Measurements from ENCODE around the gene FBXL22.
"Not testable (repeated sequence)": the region's sequence is repeated elsewhere in the genome, so short reads cannot be mapped to it uniquely, and the experiment has no call there.

Gene FBXL22

DNA sequence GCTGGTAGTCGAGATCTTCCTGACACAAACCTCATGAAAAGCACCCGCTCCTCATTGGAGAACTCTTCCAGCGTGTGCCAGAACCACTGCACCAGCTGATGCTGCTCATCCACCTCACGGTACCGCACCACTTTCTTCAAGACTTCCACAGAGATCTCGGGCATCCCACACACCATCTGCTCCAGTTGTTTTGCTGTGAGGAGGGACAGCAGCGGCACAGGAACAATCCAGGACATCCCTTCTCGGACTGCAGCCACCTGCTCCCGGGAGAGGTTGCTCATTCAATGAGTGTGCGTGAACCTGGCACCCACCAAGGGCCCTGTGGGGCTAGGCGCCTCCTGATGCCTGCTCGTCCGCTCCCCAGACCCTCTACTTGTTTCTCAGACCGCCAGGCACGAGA, 15.1 kb downstream of the FBXL22 start:
- DNase-seq: no peak

DNA sequence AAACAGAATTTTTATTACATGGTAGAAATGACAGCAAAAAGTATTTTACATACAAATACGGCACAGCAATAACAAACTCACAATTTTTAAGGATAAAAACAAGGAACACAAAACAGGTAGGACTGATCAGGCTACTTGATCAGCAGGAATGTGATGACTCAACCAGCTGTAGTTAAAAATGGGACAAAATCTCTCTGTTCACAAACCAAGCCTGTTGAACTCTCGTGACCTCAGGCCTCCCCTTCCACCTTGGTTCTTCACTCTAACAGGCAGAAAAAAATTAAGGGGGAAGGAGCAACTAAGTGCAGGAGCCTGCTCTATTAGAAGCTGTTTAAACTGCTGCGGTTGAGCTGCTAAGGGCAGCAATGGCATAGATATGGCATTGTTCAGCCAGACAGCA, 18.7 kb downstream of the FBXL22 start:
- no peak for DNase-seq

DNA sequence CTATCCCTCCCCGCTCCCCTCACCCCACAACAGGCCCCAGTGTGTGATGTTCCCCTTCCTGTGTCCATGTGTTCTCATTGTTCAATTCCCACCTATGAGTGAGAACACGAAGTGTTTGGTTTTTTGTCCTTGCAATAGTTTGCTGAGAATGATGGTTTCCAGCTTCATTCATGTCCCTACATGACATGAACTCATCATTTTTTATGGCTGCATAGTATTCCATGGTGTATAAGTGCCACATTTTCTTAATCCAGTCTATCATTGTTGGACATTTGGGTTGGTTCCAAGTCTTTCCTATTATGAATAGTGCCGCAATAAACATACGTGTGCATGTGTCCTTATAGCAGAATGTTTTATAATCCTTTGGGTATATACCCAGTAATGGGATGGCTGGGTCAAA, 20.0 kb downstream of the FBXL22 start:
- DNase-seq: not testable (repeated sequence)

DNA sequence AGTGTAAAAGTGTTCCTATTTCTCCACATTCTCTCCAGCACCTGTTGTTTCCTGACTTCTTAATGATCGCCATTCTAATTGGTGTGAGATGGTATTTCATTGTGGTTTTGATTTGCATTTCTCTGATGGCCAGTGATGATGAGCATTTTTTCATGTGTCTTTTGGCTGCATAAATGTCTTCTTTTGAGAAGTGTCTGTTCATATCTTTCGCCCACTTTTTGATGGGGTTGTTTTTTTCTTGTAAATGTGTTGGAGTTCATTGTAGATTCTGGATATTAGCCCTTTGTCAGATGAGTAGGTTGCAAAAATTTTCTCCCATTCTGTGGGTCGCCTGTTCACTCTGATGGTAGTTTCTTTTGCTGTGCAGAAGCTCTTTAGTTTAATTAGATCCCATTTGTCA, 20.4 kb downstream of the FBXL22 start:
- DNase-seq: not testable (repeated sequence)

DNA sequence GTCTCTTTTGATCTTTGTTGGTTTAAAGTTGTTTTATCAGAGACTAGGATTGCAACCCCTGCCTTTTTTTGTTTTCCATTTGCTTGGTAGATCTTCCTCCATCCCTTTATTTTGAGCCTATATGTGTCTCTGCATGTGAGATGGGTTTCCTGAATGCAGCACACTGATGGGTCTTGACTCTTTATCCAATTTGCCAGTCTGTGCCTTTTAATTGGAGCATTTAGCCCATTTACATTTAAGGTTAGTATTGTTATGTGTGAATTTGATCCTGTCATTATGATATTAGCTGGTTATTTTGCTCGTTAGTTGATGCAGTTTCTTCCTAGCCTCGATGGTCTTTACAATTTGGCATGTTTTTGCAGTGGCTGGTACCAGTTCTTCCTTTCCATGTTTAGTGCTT, 23.6 kb downstream of the FBXL22 start:
- not testable (repeated sequence) for DNase-seq

DNA sequence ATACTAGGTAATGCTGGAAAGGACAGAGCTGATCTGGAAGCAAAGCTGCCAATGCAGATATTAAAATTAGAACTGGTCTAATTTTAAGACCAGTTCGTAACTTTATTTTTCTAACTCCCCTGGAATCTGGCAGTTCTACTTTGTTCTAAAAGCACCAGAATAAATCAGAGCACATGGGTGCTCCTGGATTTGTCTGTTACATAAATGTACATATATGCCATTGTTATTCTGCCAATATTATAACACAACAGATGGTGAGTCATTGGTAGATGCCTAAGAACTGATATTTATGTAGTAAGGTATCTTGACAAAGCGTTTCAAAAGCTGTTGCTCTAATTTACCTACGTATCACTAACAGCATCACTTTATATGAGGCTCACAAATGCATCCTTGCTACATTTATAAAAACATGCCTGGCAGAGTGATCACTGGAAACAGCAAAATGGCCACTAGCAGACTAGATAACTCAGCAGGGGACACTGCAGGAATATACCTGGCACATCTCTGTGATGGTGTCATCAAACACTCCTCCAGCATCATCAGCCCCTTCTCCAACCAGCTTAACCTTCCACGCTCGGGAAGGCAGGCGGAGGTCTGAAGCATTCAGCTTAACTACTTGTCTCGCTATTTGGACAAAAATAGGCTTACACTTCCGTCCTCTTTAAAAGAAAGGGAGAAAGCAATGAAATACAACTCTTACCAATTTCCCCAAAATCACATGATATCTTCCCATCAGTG, 26.2 kb downstream of the FBXL22 start:
- DNase-seq: no peak

DNA sequence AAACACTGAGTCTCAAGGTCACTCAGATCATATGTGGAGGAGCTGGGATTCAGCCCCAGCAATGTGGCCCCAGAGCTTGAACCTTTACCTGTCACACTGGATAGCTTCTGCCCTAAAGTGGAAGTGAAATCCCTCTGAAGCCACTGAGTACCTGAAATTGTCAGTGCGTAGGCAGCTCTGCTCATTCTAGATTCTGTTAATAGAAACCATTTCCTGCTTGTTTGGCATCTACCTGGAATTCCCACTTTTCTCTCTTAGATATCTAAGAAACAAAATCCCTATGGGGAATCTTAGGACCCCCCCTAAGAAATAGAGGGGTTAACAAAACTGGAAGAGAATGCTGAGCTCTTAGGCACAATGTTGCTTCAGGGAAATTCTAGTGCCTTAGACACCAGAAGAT, 29.8 kb downstream of the FBXL22 start:
- no peak for DNase-seq

DNA sequence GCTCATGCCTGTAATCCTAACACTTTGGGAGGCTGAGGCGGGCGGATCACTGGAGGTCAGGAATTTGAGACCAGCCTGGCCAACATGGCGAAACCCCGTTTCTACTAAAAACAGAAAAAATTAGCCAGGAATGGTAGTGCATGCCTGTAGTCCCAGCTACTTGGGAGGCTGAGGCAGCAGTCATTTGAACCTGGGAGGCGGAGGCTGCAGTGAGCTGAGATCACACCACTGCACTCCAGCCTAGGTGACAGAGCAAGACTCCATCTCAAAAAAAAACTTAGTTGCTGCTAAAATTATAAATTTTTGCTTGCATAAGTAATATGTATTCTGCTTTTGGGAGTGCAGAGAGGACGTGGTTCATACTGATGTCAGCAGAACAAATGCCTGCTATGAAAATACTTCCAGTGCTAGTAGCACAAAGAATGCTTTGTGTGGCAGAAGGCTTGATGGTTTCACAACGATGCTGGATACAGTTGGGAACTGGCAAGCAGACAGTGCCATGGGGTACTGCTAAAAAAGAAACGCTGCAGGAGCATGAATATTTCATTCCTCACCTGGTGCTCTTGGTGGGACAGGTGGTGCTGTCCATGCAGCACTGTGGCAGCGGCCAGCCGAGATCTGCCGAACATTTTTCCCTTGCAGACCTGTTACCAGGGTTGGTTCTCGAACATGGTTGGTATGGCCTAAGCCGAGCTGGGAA, 31.1 kb downstream of the FBXL22 start:
- no peak for DNase-seq

DNA sequence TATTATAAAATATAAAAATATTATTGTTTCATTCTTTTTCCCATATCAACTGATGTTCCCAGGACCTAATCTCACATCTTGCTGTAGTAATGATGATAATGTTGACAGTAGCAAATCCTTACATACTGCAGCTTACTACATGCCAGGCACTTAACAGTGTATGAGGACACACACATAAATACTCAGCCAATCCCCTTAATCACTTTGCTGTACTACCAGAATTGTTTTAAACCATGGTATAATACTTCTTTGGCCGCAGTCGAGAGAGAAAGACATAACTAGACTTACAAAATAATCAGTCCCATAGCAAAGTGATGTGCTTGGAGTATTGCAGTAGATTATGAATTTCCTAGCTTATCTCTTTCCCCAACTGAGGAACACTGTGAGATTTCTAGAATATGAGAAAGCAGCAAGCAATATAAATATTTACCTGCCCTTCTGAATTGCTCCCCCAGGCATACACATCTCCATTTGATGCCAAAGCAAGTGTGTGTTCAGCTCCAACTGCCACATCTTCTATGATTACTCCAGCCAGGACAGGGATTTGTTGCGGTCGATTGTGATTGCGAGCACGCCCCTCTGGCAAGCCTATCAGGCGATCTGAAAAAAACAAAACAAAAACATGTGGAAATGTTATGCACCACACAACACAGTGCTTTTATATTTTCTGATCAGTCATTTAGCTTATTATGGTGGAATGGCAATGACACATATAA, 33.0 kb downstream of the FBXL22 start:
- DNase-seq: no peak

DNA sequence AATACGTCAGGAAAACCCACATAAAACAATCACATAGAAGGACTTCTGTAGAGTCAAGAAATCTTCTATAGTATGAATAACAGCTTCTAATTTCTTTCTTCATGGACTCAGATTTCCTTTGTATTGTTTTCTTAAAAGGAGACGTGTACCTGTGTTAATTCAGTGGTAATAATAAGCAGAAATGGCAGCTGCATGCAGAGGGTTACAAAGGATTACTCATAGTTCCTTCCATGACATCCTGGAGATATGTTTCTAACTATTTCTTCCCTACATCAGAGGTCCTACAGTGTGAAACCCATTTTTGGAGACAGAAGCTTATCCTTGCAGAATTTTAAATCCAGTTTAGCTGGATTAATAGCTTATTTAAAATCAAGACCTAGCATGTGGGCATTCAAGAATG, 36.1 kb downstream of the FBXL22 start:
- DNase-seq: no peak

DNA sequence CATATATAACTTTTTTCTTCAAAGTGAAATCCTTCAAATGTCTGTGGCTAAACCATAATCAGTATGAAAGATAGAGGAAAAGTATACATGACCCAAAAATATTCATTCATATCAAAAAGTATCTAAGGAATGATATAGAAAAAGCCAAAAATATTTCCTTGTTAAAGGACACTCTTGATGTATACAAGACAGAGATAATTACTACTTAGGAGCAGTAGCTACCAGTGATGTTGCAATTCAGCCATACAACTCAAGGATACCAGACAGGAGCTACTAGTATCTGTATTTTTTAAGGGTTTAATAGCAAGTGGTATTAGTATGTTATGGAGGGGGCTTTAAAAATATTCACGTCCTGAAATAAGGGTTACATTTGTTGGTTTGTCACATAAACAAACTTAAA, 37.0 kb downstream of the FBXL22 start:
- no peak for DNase-seq

DNA sequence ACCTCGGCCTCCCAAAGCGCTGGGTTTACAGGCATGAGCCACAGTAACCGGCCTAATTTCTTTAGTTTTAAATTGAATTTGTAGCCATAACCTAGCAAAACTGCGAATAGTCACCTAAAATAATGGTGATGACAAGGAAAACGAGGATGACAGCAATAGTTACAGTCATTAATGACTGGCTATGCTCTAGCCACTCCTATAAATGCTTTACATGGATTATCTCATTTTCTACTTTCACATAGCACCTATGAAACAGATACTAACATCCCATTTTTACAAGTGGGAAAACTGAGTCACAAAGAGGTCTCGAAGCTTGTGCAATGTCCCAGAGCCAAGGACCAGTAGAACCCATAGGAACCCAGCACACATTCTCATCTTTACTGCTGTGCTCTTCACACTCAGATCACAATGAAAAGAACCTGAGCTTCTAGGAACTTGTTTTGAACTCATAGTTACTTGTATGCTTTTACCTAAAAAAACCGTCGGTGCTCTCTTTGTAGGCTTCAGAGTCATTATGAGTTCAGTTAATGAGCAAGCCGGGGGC, 39.4 kb downstream of the FBXL22 start:
- no peak for DNase-seq

DNA sequence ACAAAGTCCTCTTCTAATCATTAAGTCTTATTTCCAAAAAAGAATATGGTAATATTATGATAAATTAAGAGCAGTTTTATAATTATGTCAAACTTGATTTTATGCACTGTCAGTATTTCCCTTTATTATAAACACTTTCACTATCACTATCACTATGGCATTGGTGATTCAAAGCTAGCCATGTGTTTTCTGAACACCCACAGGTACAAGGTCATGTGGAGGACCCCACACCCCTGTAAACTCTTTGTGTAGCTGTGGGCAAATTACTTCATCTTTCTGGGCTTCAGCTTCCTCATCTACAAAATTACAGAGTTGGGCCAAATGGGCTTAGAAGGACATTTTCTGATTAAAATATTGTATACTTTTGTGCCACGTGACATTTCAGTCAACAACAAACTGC, 41.7 kb downstream of the FBXL22 start:
- no peak for DNase-seq

DNA sequence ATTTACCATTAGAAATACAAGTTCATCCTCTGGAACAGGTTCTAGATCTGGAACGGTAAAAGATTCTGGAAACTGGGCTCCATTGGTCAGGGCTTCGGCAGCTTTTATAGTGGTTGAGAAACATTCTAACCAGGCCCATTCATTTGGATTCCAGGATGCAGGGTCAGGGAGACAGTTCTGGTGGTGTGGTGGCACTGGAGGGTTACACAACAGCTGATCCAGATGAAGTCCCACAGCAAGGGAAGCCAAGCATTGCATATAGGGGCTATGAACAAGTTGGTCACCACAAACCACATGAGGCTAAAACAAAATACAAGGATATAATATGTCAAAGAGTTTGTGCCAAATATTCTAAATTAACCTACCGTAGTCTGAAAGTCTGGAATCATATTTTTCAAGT, 43.0 kb downstream of the FBXL22 start:
- no peak for DNase-seq

Measured in right hindlimb (tissue), 1 donor.